GM18508 (cell line): ENCODE results near the gene CROCC2.

Source experiments
- ATAC-seq: cut with Tn5 transposase; IDR thresholded peaks from one replicate; pipeline ENCODE4 v1.9.1; 2021; ENCODE audit warnings: moderate number of reproducible peaks; ENCODE audit not compliant: insufficient read depth, unreplicated experiment

The CROCC2 gene

DNA sequence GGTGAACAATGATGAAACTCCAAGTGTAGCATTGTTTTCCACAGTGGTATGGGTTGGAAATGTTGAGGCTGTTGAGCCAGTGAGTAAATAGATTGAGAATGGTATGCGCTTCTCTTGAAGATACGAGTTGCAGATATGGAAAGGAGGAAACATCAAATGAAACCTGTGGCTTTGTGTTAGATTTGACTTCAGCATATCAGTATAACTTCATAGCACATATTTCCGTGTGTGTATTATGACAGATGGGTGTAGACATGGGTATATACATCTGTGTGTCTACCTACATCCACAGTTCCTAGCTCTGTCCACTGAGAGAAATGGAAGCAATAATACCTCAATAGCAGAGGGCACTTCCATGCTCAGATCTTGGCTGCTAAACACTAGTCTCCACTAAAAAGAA lies 100.3 kb downstream of the CROCC2 start:
- ATAC-seq: no peak

DNA sequence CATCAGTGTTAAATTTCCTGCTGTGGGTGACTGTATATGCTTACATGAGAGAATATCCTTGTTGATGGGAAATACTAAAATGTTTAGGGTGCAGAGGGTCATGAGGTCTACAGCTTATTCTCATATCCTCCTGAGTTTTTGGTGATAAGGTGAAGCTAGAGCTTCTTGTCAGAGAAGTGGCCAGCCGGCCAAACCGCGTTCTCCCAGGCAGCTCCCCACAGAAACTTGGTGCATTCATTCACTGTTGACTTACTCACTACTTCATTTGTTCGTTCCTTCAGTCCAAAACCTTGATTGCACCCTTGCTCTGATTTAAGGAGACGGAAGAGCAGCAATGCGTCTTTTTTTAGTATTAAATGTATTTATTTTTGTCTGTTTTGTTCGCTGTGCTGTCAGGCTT lies 101.0 kb downstream of the CROCC2 start:
- ATAC-seq: no peak

DNA sequence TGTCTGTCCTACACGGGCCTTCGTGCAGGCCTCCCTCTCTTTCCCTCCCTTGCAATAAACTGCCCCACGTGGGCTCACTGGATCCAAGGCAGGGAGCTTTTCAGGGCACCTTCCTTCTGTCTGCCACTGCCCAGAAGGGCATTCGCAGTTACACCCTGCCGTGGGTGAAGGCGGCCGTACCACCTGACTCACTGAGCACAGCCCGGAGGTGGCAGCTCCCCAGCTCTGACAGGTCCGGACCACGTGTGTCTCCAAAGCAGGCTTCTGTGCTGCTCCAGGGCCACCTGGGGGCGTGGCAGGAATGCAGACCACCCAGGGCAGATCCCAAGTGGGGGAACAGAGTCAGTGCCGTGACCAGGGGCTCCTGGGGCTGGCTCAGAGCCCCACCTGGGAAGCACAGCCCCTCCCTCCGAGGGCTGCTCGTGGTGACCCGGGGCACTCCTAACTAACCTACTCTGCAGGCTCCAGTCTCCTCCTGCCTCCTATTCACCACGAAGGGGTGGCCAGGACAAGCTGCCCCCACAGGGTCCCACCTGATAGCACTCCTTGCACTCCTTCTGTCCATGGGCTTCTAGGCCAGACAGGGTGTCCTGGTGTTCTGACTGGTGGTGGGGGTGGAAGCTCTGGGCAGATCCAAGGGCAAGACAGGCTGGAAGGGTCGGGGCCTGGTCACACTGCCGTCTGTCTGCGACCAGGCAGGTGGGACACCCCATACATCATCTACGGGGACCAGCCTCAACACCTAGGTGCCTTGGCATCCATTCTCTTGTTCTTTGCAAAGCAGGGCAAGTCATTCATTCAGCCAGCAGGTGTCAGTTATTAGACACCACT lies 102.0 kb downstream of the CROCC2 start:
- no peak for ATAC-seq

DNA sequence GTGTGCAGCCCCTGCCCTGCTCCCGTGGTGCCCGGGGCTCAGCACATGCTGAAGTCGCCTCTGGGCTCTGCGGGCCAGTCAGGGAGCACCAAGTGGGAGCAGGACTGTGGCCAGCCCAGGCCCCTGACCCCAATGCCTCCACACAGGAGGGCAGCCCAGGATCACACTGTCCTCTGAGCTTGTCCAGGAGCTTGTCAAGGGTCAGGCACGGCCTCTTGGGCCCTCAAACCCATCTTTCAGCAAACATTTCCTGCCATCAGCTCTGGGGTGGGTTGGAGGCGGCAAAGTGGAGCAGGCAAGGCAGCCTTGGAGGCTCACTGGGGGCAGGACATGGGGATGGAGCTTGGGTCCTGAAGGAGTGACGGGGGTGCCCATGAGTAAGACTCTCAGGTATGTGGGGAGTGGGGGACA lies 102.6 kb downstream of the CROCC2 start:
- ATAC-seq: no peak

DNA sequence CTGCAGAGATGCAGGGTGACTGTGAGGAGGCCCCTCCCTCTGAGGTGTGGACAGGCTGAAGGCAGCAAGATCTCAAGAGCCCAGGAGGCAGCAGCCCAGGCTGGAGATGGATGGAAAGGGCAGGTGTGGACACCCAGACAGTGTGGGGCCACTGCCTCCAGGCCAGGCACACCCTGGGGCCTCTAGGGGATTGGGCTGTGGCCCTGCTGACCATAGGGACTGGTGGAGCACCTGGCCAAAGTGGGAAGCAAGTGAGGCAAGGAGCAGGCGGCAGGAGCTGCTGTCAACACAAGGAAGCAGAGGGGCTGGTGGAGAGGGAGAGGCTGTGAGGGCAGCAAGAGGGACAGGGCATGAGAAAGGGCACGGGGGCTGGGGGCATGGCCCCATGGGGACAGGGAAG lies 103.1 kb downstream of the CROCC2 start:
- no peak for ATAC-seq

DNA sequence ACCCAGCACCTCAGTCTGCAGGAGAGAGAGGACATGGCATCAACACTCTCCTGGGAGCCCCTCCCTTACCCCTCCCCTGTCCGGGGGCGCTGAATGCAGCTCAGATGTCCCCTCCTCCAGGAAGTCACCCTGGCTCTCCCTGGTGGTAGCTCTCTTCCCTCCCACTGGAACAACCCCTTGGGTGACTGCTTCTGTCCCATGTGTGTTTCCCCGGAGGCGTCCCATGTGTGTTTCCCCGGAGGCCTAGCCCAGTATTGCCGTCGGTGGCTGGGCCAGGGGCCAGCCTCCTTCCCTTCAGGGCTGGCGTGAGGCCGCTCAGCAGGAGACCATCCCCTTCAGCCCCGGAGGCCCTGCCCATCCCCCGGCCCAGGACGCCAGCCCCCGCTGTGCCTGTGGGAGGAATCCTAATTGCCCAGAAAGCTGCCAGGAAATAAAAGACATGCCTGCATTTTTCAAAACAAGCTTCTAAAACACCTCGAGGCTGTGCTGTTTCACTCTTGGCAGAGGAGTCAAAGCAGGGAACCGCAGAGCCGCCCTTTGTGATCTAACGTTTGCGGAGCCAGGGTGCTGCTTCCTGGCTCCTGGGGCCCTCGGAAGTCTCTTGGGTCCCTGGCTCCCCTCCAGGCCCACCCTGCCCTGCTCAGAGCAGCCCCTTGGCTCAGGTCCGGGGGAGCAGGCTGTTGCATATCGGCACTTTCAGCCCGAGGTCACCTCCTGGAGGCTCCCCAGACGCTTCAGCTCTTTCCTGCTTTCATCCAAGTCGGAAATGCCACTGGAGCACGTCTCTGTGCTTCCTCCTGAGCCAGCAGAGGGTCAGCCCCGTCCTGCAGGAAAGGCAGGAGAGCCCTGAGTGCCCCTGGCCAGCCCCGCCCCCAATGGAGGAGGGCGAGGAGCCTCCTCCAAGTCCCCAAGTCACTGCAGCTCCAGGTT lies 103.7 kb downstream of the CROCC2 start:
- ATAC-seq: no peak

DNA sequence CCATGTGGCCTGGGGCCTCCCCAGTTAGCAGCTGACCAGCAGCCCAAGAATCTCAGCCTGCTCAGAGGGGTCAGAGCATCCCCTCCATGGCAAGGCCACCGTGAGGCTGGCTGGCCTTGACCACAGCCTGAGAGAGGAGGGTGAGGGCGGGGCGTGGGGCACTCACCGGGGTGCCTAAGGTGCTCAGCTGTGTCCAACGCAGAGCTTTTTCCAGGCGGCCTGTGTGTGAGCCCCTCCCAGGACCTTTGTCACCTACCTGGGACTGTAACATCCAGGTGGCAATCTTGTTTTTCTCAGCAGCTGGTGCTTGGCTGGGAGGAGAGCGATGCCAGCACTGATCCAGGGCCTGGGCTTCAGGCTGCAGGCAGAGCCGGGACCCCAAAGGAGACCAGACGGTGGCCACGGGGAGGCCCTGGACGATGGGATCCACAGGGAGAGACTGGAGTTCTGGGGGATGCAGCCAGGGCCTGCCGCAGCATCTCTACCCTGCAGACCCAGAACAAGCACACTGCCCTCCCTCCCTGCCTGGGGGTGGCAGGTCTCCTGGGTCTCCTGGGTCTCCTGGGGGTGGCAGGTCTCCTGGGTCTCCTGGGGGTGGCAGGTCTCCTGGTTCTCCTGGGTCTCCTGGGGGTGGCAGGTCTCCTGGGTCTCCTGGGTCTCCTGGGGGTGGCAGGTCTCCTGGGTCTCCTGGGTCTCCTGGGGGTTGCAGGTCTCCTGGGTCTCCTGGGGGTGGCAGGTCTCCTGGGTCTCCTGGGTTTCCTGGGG lies 104.6 kb downstream of the CROCC2 start:
- no peak for ATAC-seq

DNA sequence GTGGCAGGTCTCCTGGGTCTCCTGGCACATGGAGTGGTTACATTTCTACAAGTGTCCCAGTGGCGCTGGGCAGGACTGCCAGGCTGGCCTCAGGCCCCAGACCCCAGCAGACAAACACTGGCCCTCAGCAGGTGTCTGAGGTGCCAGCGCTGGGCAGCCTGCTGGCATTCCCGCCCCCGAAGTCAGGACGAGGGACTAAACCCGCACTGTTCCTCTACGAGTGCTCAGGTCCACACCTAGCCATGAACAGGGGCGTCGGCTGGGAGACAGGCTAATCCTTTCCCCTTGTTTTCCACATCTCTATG lies 105.1 kb downstream of the CROCC2 start:
- no peak for ATAC-seq

DNA sequence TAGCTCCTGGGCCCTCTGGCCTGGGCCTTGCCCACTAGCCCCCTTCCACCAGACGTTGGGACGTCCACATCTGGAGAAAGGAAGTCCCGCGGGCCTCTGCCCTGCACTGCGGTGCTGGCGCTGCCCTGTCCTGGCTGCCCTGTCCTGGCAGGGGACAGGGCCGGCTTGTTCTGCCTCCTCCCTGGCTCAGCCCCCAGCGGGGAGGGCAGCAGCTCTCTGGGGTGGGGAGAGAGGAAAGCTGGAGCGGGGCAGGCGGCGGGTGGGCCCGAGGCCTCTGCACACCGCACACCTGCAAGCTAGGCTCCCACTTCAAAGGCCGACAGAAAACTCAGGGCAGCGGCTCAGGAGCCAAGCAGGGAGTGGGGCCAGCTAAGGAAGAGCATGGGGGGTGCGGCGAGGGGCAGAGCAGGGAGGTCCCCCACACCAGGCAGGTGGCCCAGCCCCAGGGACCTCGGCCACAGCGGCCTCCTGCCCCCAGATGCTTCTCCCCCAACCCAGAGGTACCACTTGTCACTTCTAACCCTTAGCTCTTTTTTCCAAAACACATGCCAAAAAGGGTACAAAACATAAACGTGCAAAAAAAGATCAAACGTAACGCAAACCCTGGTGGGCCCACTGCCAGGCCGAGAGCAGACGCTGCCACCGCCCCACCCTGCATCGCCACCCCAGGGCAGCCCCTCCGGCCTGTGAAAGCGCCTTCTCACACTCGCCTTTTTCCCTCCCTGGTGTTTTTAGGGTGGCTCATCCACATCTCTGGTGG lies 105.8 kb downstream of the CROCC2 start:
- ATAC-seq: no peak

DNA sequence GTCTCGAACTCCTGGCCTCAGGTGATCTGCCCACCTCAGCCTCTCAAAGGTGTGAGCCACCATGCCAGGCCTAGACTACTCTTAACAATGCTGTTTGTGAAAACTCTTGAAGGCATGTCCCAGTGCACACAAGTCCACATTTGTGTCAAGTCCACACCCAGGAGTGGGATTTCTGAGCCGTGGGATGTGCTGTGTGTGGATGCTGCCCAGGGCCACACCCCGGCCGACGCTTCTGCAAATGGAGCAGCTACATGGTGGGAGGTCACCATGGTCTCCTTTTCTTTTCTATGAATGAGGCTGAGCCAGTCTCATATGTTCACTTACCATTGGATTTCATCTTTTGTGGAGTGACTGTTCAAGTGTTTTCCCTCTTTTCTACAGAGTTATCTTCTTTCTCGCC lies 108.1 kb downstream of the CROCC2 start:
- ATAC-seq: no peak

DNA sequence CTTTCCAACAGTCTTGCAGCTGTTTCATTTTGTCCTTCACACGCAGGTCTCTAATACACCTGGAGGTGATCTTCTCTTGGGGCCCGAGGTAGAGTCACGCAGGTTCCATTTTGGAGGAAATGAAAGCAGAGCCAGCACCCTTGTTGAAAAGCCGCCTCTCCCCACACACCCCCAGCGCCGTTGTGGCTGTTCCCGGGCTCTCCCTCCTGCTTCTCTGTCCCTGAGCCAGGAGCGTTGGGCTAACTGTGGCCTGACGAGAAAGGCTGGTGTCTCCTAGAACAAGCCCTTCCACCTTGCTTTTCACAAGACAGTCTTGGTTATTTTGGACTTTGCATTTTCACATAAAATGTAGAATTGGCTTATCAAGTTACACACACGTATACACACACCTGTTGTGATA lies 108.6 kb downstream of the CROCC2 start:
- no peak for ATAC-seq

DNA sequence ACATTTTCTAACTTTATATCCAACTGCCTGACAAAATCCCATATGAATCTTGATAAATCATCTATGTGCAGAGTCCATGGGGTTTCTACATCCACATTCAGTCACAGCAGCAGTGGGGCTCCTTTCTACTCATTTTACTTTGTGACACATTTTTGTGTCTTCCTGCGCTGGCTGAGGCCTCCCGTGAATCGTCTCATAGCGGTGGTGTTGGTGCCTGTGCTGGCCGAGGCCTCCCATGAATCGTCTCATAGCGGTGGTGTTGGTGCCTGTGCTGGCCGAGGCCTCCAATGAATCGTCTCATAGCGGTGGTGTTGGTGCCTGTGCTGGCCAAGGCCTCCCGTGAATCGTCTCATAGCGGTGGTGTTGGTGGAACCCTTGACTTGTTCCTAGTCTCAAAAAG lies 109.3 kb downstream of the CROCC2 start:
- no peak for ATAC-seq

DNA sequence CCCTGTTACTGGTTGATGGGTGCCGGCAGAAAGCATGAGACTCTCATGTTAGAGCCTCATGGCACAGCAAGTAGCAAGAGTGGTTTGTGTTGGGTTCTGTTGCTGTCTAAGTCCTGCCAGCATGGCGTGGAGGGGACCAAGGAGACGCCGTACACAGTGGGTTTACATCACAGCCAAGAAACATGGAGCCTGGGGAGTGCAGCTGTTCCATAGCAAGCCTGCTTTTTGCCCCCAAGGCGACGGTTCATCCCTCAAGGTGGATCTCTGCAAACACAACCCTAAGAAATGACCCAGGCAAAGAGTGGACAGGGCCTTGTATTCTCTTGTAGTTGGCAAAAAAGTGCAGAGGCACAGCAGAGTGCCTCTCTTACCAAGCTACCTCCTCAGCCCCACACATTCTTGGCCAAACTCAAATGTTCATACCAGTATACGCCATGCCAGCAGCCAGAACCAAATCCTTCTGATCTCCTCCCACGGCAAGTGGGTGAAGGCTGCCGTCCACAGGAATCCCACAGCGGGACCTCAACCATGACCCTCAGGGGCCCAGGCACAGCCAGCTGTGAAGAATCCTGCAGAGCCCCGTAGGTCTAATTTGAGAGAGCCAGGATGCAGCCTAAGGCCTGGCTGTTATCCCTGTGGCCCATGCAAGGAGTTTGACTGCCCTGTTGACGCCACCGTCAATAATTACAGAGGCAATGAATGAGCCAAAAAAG lies 111.2 kb downstream of the CROCC2 start:
- no peak for ATAC-seq

DNA sequence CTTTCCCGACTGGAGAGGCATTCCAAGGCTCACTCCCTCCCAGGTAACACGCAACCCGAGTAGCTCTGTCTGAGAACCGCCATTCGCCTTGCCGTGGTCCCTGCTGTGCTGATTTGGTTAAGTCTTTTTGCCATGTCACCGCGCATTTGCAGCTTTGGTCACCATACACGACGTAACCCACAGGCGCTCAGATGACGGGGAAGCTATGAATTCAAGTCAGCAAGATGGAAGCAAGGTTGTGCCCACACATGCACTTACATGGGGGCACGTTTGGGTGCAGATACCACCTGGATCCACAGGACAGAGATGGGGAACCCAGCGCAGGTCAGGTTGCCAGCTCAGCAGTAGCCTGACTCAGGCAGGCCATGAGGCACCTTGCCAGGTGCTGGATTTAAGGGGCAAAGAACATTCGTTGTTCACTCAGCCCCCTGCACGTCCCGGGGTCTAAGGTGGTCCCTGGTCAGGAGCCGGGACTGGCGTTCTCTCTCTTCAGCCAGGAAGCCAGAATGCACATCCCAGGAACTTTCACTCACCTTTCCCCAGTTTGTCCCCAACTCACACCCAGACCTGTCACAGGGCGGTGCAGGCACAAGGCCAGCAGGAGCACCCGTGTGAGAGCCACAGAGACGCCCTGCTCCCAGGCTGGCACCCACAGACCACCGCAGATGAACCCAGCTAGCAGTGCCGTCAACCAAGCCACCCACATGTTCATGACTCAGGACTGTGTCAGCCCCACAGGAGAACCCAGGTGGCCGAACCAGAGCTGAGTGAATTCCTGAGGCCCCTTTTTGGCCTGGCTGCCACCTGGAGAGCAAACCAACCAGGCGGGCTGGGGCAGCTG lies 112.1 kb downstream of the CROCC2 start:
- no peak for ATAC-seq

DNA sequence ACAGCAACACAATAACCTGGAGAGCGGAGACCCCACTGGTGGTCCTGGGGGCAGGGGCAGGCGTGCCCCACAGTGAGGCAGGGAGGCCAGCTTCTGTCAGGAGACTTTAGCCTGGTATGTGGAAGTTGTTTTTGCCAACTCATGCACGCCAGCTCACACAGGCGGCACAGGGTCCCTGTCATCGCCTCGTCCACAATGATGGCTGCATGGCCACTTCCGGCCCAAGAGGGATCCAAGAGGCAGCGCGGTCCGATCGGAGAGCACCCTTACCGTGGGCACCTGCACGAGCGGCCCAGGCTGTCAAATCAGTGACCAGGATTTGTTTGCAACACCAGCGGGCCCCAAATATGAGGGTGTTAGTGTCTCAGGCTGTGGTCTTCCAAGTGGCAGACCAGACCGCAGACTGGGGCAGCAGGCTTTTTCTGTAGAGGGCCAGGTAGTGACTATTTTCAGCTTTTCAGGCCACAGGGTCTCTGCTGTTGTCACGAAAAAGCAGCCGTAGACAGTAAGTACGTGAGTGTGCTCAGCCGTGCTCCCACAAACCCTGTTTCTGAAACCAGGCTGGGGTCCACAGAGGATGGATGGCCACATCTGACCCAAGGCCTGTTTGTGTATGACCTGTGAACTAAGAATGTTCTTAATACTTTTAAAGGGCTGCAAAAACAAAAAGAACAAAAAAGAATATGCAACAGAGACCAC lies 113.5 kb downstream of the CROCC2 start:
- ATAC-seq: no peak

DNA sequence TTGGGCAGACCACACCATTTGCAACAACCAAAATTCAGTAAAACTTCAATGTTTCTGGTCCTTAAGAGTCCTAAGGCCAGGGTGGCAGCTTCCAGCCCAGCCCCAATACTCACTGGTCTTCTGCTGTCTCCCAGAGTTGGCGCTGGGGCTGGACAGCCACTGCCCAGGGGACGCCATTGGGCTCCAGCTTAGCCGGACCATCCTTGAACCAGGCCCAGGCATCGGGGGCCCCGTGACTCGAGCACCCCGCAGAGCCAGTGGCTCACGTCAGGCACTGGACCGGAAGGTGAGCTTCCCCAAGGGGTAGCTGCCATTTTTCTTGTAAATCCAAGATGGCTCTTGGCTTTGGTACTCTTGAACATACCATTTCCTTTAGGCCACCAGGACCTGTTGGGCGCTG lies 114.1 kb downstream of the CROCC2 start:
- no peak for ATAC-seq

DNA sequence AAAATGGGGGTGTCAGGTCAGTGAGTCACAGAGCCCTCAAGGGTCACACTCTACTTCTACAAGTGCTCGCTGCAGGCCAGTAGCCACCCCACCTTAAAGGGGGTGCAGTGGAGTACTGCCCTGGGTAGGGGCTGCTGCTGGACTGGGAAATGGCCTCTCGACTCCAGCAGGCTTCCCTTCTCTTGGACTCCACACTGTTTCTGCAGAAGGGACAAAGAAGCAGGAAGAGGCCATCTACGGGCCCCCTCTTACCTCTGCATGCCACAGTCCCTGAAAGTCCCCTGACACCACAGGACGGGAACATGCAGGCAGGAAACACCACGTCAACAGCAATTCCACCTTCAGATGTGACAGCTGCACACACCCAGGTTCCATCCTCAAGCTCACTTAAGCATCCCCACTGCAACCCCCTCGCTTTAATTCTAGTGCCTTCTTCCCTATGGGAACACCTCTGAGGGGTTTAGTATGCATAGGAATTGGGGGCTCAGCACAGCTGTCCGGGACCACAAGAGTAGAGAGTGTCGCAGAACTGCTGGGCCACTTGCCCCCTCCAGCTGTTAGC lies 114.6 kb downstream of the CROCC2 start:
- no peak for ATAC-seq

DNA sequence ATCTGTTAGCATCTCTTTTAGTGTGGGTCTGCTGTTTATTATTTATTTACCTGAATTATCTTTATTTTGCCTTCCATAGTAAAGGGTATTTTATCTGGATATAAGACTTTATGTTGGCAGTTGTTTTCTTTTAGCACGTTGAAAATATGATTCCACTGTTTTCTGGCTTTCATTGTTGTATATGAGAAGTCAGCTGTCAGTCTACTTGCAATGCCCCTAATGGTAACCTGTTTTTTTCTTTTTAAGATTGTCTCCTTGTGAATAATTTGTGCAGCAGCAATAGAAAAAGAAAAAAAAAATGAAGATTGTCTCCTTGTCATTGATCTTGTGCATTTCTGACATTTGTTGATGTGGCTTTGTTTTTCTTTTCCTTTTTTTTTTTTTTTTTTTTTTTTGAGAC lies 119.5 kb downstream of the CROCC2 start:
- no peak for ATAC-seq
